WERI-Rb-1 (cell line): ENCODE data around the gene TGFBRAP1.
"Not testable (repeated sequence)": the region's sequence is repeated elsewhere in the genome, so short reads cannot be mapped to it uniquely, and the experiment has no call there.

Source experiments
- DNase-seq: peaks from one replicate; pipeline ENCODE4 v3.0.0-alpha.2; 2020
- H3K27ac ChIP-seq: fragments of 250-450 bp; sonication (Bioruptor Pico); 2 replicates; pipeline ENCODE4 v1.5.1; 2020; ENCODE audit warnings: mild to moderate bottlenecking, moderate library complexity
- H3K27me3 ChIP-seq: fragments of 250-450 bp; sonication (Bioruptor Pico); 2 replicates; pipeline ENCODE4 v1.5.1; 2021; ENCODE audit warnings: mild to moderate bottlenecking, low read depth, moderate library complexity; ENCODE audit not compliant: insufficient read depth, severe bottlenecking
- H3K36me3 ChIP-seq: fragments of 250-450 bp; sonication (Bioruptor Pico); 2 replicates; pipeline ENCODE4 v1.5.1; 2020; ENCODE audit warnings: mild to moderate bottlenecking, moderate library complexity
- H3K4me3 ChIP-seq: 2 replicates; pipeline ENCODE4 v1.5.1; 2011; ENCODE audit warnings: low read depth, mild to moderate bottlenecking, control low read depth, low read length
- H3K9me3 ChIP-seq: fragments of 250-450 bp; sonication (Bioruptor Pico); 2 replicates; pipeline ENCODE4 v1.5.1; 2021; ENCODE audit warnings: mild to moderate bottlenecking, moderate library complexity; ENCODE audit not compliant: severe bottlenecking
- CTCF ChIP-seq: IDR thresholded peaks from 2 replicates; pipeline ENCODE4 v1.5.1; 2011; ENCODE audit warnings: low read depth, mild to moderate bottlenecking, control low read depth, inconsistent platforms, low read length

Gene TGFBRAP1

GRCh38 chr2:105329197-105329554, 359 bp downstream of the TGFBRAP1 start:
- no peak for TF ChIP-seq CTCF
- no peaks in the 10 kb centered on the region for H3K27me3 ChIP-seq
- H3K9me3 ChIP-seq = no peaks in the 10 kb centered on the region
- DNase-seq = no peak
- H3K4me3 ChIP-seq = peak overlapping the region; percentile 53
- H3K27ac ChIP-seq = peak overlapping the region; percentile 39; the same call in 1 of the 2 replicates
- H3K36me3 ChIP-seq = peaks cover 8% of the 10 kb centered on the region

- Histone ChIP-seq H3K27ac (peak overlapping the region; percentile 39; the same call in 1 of the 2 replicates), H3K4me3 (peak overlapping the region; percentile 53), H3K27me3 (no peaks in the 10 kb centered on the region), H3K9me3 (no peaks in the 10 kb centered on the region), H3K36me3 (peaks cover 8% of the 10 kb centered on the region)
- DNase-seq = no peak
- no peak for TF ChIP-seq CTCF
These were observed 996 bp downstream of the TGFBRAP1 start for GRCh38 chr2:105328281-105329196.

- H3K27me3 ChIP-seq = no peaks in the 10 kb centered on the region
- TF ChIP-seq CTCF = no peak
- no peak overlapping the region for H3K27ac ChIP-seq
- DNase-seq = no peak
- H3K4me3 ChIP-seq = no peak overlapping the region
- peaks cover 8% of the 10 kb centered on the region for H3K36me3 ChIP-seq
- no peaks in the 10 kb centered on the region for H3K9me3 ChIP-seq
These were observed 1.8 kb downstream of the TGFBRAP1 start for GRCh38 chr2:105327690-105328089.

GRCh38 chr2:105327271-105327670, 2.3 kb downstream of the TGFBRAP1 start:
- not testable (repeated sequence) for DNase-seq, H3K27me3 ChIP-seq, H3K27ac ChIP-seq, H3K4me3 ChIP-seq, H3K9me3 ChIP-seq, H3K36me3 ChIP-seq

GRCh38 chr2:105325389-105325963, 4.1 kb downstream of the TGFBRAP1 start:
- no peak for DNase-seq
- Histone ChIP-seq H3K9me3 (no peaks in the 10 kb centered on the region), H3K4me3 (no peak overlapping the region), H3K36me3 (peaks cover 8% of the 10 kb centered on the region), H3K27ac (peak overlapping the region; percentile 50), H3K27me3 (no peaks in the 10 kb centered on the region)
- TF ChIP-seq CTCF = no peak

GRCh38 chr2:105324732-105325131, 4.8 kb downstream of the TGFBRAP1 start:
- Histone ChIP-seq H3K36me3 (peaks cover 8% of the 10 kb centered on the region), H3K4me3 (no peak overlapping the region), H3K9me3 (no peaks in the 10 kb centered on the region), H3K27me3 (no peaks in the 10 kb centered on the region), H3K27ac (peak overlapping the region; percentile 50)
- DNase-seq = peak; percentile 36
- TF ChIP-seq CTCF = no peak
